Vagina (tissue), 2 donors: ENCODE results near the gene CEACAM1.

Source experiments
- POLR2A ChIP-seq, 2 donors: fragments of 450-650 bp; IDR thresholded peaks; one replicate each; pipeline ENCODE4 v1.6.1; 2017; ENCODE audit warnings: antibody characterized with exemption in 2 of 2, mild to moderate bottlenecking in 2 of 2, moderate library complexity in 2 of 2
- POLR2AphosphoS5 ChIP-seq, 2 donors: sonication (generic); formaldehyde crosslinking; IDR thresholded peaks; one replicate each; pipeline ENCODE4 v1.9.0; 2017; ENCODE audit warnings: antibody characterized with exemption in 2 of 2, mild to moderate bottlenecking in 2 of 2, low read depth in 1 of 2; ENCODE audit not compliant: insufficient read depth in 1 of 2
- TF ChIP-seq, protein P1 (sequence below), 3 experiments: fragments of 450-650 bp in 2 of 3; fragments of 200-600 bp in 1 of 3; sonication (generic) in 1 of 3; IDR thresholded peaks; one replicate each; pipeline ENCODE4 v1.5.1; 2017 to 2019; ENCODE audit warnings: antibody characterized with exemption in 3 of 3, mild to moderate bottlenecking in 2 of 3, moderate library complexity in 2 of 3

DNA sequence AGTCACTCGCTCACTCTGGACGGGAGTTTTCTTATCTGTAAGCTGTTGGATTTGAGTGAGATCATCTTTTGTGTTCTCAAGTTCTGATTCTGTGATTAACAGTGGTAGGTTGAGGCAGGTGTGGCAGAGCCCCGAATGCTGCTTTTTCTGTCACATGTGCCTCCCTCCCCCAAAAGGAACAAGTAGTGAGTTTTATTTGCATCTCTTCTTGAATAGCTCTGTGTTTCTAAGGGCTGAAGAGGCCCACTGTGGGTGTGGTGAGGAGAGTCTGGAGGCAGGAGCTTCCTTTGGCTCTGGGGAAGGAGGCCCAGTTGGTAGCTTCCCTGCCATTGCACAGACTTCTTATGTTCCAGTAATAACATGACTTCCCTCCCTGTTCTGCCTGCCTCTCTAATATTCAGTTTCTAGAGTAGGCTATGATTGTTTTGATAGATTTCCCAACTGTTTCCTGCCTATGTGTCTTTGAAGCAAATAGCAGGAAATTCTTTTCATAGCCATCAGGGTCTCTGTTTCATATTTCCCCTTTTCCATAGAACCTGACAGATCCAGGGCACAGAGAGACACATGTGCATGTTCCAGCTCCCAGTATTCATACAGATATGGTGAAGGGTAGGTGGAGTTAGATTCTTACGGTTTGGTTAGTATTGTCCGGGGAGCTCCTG, 61.6 kb downstream of the CEACAM1 start:
- TF ChIP-seq, protein P1, sequence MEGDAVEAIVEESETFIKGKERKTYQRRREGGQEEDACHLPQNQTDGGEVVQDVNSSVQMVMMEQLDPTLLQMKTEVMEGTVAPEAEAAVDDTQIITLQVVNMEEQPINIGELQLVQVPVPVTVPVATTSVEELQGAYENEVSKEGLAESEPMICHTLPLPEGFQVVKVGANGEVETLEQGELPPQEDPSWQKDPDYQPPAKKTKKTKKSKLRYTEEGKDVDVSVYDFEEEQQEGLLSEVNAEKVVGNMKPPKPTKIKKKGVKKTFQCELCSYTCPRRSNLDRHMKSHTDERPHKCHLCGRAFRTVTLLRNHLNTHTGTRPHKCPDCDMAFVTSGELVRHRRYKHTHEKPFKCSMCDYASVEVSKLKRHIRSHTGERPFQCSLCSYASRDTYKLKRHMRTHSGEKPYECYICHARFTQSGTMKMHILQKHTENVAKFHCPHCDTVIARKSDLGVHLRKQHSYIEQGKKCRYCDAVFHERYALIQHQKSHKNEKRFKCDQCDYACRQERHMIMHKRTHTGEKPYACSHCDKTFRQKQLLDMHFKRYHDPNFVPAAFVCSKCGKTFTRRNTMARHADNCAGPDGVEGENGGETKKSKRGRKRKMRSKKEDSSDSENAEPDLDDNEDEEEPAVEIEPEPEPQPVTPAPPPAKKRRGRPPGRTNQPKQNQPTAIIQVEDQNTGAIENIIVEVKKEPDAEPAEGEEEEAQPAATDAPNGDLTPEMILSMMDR (IDR thresholded peaks at IDR 0.05) = no peak
- TF ChIP-seq POLR2AphosphoS5 (IDR thresholded peaks at IDR 0.05; ENCODE audit: insufficient read depth in 1 of 2, low read depth in 1 of 2) = no peak
- no peak for TF ChIP-seq POLR2A (IDR thresholded peaks at IDR 0.05)
